Activated CD4-positive, alpha-beta T cell treated with anti-CD3 and anti-CD28 coated beads, Interleukin-10, Interleukin-2, amounts not matched to agents 100 ng/mL and 50 ng/mL, durations not matched to agents 16 hours and 8 hours (primary cell): ENCODE data around the gene SUCLA2.
"Not testable (repeated sequence)": the region's sequence is repeated elsewhere in the genome, so short reads cannot be mapped to it uniquely, and the experiment has no call there.

ENCODE experiments used
- DNase-seq: peaks from one replicate; pipeline ENCODE4 v3.0.0-alpha.2; 2020

SUCLA2 gene

DNA sequence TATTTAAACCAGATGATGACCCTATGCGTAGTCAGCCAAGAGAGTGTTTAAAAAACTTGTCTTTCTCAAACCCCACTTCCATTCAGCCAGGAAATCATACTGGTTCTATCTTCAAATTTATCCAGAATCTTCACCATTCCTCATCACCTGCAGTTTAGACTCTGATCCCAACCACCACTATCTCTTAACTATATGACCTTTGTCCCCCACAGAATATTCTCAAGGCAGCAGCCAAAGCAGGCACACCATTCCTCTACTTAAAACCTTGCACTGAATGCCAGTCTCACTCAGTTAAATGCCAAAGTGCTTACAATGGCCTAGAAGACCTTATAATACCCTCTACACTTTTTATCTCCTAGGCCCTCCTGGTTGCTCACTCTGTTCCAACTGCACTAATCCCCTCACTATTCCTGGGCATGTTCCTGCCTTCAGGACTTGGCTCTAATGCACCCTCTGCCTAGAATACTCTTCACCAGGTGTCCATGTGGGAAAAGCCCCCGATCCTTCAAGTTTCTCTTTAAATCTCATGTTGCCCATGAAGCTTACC lies 10.1 kb downstream of the SUCLA2 start:
- DNase-seq, result no peak

DNA sequence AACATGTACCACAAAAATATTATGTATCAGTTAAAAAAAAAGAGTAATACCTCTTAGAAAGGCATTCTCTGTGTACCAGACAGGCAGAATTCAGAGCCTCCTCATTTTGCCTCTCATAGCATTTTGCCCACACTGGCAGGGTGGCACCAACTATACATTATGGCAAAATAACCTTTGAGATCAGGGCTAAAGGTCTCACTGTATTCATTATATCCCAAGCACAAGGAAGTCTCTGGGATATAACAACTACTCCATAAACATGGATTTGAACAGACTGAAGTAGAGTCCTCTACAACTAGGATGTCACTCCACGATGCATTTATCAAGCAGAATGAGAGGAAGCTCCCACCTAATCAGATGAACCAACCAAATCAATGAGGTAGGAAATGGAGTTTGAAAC lies 10.6 kb downstream of the SUCLA2 start:
- DNase-seq, result no peak

DNA sequence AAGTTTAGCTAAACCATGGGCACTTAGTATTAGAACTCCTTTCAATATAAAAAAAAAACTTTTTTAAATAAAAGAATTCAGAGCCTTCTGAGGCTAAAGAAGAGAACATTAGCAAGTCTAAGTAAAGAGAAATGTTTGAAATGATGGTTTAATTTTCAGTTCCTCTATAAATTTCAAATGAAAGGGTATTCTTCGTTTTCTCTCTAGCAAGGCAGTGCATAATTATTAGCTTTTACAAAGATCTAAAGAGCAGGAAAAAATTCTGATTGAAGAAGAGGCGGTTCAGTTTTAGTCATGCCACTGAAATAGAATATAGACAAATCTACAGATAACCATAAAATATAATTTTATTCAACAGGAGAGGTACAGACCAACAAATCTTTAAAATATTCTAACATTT lies 18.0 kb downstream of the SUCLA2 start:
- no peak for DNase-seq

GRCh38 chr13:47976325-47976724 lies 24.7 kb downstream of the SUCLA2 start:
- no peak for DNase-seq

DNA sequence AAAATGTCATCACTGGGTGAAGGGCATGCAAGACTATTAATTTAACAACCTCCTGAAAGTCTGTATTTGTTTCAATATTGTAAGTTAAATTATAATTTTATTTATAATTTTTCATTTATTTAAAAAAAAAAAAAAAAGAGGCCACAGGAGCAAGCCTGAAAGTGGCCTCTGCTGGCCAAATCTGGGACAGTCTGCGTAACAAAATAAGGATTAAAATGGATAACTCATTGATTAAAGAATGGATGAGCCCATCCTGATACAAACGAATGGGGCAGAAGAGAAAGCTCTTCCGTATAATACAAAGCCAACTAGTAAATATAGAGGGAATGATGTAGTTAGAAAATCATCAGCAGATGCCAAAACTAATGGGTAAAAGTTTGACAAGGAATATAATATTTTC lies 36.2 kb downstream of the SUCLA2 start:
- no peak for DNase-seq

GRCh38 chr13:47962237-47962636 lies 38.8 kb downstream of the SUCLA2 start:
- no peak for DNase-seq

GRCh38 chr13:47959468-47960247 lies 41.4 kb downstream of the SUCLA2 start:
- no peak for DNase-seq

GRCh38 chr13:47957073-47957472 lies 44.0 kb downstream of the SUCLA2 start:
- DNase-seq, result no peak

- no peak for DNase-seq
Observed at GRCh38 chr13:47955836-47956235, 45.2 kb downstream of the SUCLA2 start.

GRCh38 chr13:47949799-47950198 lies 51.3 kb downstream of the SUCLA2 start:
- DNase-seq, result no peak

- no peak for DNase-seq
Observed at GRCh38 chr13:47945738-47946137, 55.3 kb downstream of the SUCLA2 start.

- DNase-seq, result not testable (repeated sequence)
Observed at GRCh38 chr13:47945146-47945545, 55.9 kb downstream of the SUCLA2 start.

DNA sequence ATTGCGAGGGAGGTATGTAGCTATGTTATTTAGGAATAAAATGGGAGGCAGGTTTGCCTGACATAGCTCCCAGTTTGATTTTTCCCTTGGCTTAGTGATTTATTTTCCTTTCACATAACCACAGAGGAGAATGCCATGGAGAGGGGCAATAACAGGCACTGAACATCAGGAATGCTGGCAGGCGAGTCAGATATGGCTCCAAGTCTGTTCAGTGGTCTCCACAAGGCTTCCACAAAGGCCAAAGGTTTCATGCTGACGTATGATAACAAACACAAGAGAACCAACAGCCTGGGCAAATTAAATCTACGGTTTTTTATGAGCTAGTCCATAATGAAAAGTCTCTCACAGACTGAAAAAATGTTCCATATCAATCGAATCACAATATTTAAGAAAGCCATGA lies 66.7 kb downstream of the SUCLA2 start:
- DNase-seq, result no peak

GRCh38 chr13:47932950-47933923 lies 67.8 kb downstream of the SUCLA2 start:
- DNase-seq, result no peak

DNA sequence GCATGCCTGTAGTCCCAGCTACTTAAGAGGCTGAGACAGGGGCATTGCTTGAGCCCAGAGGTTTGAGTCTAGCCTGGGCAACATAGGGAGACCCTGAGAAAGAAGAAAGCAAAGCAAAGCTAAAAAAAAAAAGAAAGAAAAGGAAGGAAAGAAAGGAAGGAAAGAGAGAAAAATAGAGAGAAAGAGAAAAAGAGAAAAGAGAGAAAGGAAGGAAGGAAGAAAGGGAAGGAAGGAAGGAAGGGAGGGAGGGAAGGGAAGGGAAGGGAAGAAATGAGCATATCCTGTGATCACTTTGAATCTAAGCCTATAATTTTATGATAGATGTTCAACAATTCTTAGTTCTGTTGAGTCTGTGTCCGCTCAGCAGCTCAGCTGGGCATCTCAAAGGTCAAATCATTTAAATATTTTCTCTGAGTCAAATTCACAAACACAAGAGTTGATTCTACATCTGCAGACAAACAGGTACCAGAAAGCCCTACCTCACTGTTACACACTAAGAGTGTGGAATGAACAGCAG lies 70.4 kb downstream of the SUCLA2 start:
- no peak for DNase-seq

GRCh38 chr13:47929156-47929555 lies 71.9 kb downstream of the SUCLA2 start:
- DNase-seq, result no peak

DNA sequence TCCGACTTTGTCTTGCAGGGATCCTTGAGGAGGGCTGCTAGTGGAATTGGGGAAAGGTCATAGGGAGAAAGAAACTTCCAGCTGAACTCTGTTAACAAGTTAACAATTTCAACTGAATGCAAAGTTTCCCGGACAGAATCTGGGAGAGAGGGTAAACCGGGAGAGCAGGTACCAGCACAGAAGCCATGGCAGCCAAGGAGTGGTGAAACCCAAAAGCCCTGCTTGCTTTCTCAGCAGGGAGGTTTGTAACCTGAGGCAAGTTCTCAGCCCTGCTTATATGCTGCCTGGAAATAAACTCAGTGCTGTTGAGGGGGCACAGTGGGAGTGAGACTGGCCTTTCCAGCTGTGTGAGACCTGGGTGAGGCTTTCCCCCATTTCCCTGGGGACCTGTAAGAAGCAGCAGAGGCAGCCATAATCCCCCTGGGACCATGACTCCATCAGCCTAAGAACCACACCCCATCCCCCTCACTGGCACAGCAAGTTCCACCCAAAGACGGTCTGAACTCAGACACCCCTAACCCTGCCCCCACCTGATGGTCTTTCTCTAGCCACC lies 84.0 kb downstream of the SUCLA2 start:
- DNase-seq, result no peak

DNA sequence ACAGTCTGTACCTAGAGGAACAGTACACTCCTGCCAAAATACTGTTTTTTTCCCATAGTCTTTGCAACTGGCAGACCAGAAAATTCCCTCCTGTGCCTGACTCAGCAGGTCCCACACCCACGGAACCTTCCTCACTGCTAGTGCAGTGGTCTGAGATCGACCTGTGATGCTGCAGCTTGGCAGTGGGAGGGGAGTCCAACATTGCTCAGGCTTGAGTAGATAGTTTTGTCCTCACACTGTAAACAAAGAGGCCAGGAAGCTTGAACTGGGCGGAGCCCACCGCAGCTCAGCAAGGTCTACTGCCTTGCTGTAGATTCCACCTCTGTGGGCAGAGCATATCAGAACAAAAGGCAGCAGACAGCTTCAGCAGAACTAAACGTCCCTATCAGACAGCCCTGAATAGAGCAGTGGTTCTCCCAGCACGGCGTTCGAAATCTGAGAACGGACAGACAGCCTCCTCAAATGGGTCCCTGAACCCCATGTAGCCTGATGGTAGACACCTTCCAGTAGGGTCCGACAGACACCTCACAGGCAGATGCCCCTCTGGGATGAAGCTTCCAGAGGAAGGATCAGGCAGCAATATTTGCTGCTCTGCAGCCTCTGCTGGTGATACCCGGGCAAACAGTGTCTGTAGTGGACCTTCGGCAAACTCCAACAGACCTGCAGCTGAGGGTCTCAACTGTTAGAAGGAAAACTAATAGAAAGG lies 92.7 kb downstream of the SUCLA2 start:
- no peak for DNase-seq

DNA sequence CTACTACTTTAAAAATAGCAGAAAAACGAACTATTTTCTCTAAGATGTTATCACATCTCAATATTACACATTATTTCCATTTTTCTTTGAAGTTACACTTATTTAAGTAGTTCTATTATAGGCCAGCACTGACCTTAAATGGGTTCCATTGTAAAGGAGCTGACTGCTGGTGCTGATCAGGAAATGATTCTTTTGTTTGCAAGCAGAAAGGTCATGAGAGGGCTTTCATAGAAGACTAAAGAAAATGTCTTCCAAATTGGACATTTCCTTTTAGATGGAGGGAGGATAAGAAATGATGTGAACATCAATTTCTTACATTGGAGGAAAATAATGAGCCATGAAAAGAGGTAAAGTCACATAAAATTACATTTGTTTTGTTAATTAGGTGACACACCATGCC lies 96.2 kb downstream of the SUCLA2 start:
- DNase-seq, result no peak

- no peak for DNase-seq
Observed at GRCh38 chr13:47904241-47904640, 96.8 kb downstream of the SUCLA2 start.

- no peak for DNase-seq
Observed at GRCh38 chr13:47903836-47904235, 97.2 kb downstream of the SUCLA2 start.

GRCh38 chr13:47901441-47901840 lies 99.6 kb downstream of the SUCLA2 start:
- DNase-seq, result no peak
